Vagina (tissue), 2 donors: ENCODE data around the gene UNC13A.

ENCODE experiments used
- POLR2A ChIP-seq, 2 donors: fragments of 450-650 bp; IDR thresholded peaks; one replicate each; pipeline ENCODE4 v1.6.1; 2017; ENCODE audit warnings: antibody characterized with exemption in 2 of 2, mild to moderate bottlenecking in 2 of 2, moderate library complexity in 2 of 2
- TF ChIP-seq, protein P1 (sequence below), 3 experiments: fragments of 450-650 bp in 2 of 3; fragments of 200-600 bp in 1 of 3; sonication (generic) in 1 of 3; IDR thresholded peaks; one replicate each; pipeline ENCODE4 v1.5.1; 2017 to 2019; ENCODE audit warnings: antibody characterized with exemption in 3 of 3, mild to moderate bottlenecking in 2 of 3, moderate library complexity in 2 of 3

- TF ChIP-seq, protein P1, sequence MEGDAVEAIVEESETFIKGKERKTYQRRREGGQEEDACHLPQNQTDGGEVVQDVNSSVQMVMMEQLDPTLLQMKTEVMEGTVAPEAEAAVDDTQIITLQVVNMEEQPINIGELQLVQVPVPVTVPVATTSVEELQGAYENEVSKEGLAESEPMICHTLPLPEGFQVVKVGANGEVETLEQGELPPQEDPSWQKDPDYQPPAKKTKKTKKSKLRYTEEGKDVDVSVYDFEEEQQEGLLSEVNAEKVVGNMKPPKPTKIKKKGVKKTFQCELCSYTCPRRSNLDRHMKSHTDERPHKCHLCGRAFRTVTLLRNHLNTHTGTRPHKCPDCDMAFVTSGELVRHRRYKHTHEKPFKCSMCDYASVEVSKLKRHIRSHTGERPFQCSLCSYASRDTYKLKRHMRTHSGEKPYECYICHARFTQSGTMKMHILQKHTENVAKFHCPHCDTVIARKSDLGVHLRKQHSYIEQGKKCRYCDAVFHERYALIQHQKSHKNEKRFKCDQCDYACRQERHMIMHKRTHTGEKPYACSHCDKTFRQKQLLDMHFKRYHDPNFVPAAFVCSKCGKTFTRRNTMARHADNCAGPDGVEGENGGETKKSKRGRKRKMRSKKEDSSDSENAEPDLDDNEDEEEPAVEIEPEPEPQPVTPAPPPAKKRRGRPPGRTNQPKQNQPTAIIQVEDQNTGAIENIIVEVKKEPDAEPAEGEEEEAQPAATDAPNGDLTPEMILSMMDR (IDR thresholded peaks at IDR 0.05): no peak
- TF ChIP-seq POLR2A (IDR thresholded peaks at IDR 0.05): no peak
Measured at GRCh38 chr19:17617807-17618192, 70.4 kb downstream of the UNC13A start.
